ENCODE measurements around the gene KRTAP5-4.

Gene KRTAP5-4

GRCh38 chr11:1632053-1632714, 10.2 kb upstream of the KRTAP5-4 start:
- Histone ChIP-seq H3K27me3 (ENCODE audit: control insufficient read depth in 1 of 2, insufficient read depth in 2 of 2, low read length in 2 of 2) (peaks cover 23 to 33% of the 10 kb centered on the region in 2 donors), H3K9ac (ENCODE audit: low read length in 2 of 2) (no peak overlapping the region), H3K4me3 (ENCODE audit: low read length in 2 of 2) (no peak overlapping the region), H3K27ac (ENCODE audit: low read length) (no peak overlapping the region), H3K9me3 (ENCODE audit: control insufficient read depth in 2 of 2, low read length in 2 of 2) (no peaks in the 10 kb centered on the region), H3K36me3 (ENCODE audit: control insufficient read depth in 2 of 2, insufficient read depth in 2 of 2, low read length in 2 of 2) (no peaks in the 10 kb centered on the region), H3K4me1 (ENCODE audit: control insufficient read depth, insufficient read depth, low read length) (no peaks in the 10 kb centered on the region)

DNA sequence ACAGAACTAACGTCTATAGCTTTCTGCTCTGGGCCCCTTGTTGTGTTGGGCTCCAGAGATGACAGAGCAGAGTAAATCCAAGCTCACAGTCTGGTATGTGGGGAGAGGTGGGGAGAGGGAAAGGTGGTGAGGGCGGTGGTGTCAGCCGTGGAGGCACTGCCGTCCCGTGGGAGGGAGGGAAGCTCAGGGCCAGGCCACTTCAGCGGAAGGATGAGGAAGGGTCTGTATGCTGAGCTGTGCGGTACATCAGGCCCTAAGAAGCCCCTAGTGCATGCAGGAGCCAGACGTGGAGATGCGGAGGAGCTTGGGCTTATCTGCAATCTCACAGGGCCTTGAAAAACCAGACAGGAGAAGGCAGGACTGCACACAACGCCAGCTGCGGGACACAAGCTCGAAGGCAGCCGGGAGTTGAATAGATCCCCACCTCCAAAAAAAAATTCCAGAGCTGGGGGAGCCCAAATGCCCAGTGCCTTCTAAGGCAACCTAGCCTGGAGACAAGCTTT, 9.2 kb upstream of the KRTAP5-4 start:
- Histone ChIP-seq H3K36me3 (ENCODE audit: control insufficient read depth in 2 of 2, insufficient read depth in 2 of 2, low read length in 2 of 2) (no peaks in the 10 kb centered on the region), H3K9me3 (ENCODE audit: control insufficient read depth in 2 of 2, low read length in 2 of 2) (no peaks in the 10 kb centered on the region), H3K27me3 (ENCODE audit: control insufficient read depth in 1 of 2, insufficient read depth in 2 of 2, low read length in 2 of 2) (peaks cover 20 to 33% of the 10 kb centered on the region in 2 donors), H3K9ac (ENCODE audit: low read length in 2 of 2) (no peak overlapping the region), H3K4me1 (ENCODE audit: control insufficient read depth, insufficient read depth, low read length) (no peaks in the 10 kb centered on the region), H3K4me3 (ENCODE audit: low read length in 2 of 2) (no peak overlapping the region), H3K27ac (ENCODE audit: low read length) (no peak overlapping the region)

DNA sequence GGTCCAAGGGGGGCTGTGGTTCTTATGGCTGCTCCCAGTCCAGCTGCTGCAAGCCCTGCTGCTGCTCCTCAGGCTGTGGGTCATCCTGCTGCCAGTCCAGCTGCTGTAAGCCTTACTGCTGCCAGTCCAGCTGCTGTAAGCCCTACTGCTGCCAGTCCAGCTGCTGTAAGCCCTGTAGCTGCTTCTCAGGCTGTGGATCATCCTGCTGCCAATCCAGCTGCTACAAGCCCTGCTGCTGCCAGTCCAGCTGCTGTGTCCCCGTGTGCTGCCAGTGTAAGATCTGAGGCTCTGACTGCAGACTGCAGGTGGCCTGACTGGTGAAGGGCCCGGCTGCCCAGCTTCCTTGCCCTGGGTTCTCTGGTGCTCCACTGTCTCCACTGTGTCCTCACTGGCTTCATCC, 8.3 kb upstream of the KRTAP5-4 start:
- H3K36me3 ChIP-seq (ENCODE audit: control insufficient read depth in 2 of 2, insufficient read depth in 2 of 2, low read length in 2 of 2), result no peaks in the 10 kb centered on the region
- H3K9me3 ChIP-seq (ENCODE audit: control insufficient read depth in 2 of 2, low read length in 2 of 2), result no peaks in the 10 kb centered on the region
- H3K4me1 ChIP-seq (ENCODE audit: control insufficient read depth, insufficient read depth, low read length), result no peaks in the 10 kb centered on the region
- H3K9ac ChIP-seq (ENCODE audit: low read length in 2 of 2), result no peak overlapping the region
- H3K27me3 ChIP-seq (ENCODE audit: control insufficient read depth in 1 of 2, insufficient read depth in 2 of 2, low read length in 2 of 2), result peaks cover 20 to 33% of the 10 kb centered on the region in 2 donors
- H3K4me3 ChIP-seq (ENCODE audit: low read length in 2 of 2), result no peak overlapping the region
- no peak overlapping the region for H3K27ac ChIP-seq (ENCODE audit: low read length)

DNA sequence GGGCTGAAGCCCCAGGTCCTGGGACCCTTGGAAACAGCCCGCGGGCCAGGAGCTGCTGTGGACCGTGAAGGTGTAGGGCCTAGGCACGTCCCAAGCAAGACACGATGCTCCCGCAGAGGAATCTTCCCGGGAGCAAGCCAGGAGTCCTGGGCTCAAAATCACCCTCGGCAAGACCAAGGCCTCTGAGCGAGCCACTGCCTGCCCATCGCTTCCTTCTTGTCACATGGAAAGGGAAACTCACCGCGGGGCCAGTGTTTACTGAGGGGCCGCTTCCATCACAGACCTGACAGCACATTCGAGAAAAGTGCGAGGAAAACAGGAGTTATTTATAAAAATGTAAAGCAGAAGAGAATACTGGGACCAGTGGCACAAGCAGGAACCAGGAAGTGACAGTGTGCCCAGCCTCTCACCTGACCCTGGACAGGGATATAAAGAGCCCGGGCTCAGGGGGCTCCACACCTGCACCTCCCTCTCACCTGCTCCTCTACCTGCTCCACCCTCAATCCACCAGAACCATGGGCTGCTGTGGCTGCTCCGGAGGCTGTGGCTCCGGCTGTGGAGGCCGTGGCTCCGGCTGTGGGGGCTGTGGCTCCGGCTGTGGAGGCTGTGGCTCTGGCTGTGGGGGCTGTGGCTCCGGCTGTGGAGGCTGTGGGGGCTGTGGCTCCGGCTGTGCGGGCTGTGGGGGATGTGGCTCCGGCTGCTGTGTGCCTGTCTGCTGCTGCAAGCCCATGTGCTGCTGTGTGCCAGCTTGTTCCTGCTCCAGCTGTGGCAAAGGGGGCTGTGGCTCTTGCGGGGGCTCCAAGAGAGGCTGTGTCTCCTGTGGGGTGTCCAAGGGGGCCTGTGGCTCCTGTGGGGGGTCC, 7.6 kb upstream of the KRTAP5-4 start, which contains the start of gene KRTAP5-5:
TSS of gene KRTAP5-5 (plus strand) at position 450 of the 860 bp plus-strand sequence. CDS start at position 516, 66 bp downstream.
- H3K36me3 ChIP-seq (ENCODE audit: control insufficient read depth in 2 of 2, insufficient read depth in 2 of 2, low read length in 2 of 2), result no peaks in the 10 kb centered on the region
- no peak within 1 kb of the TSS for H3K9ac ChIP-seq (ENCODE audit: low read length in 2 of 2)
- H3K9me3 ChIP-seq (ENCODE audit: control insufficient read depth in 2 of 2, low read length in 2 of 2), result no peaks in the 10 kb centered on the region
- peaks cover 20 to 33% of the 10 kb centered on the region in 2 donors for H3K27me3 ChIP-seq (ENCODE audit: control insufficient read depth in 1 of 2, insufficient read depth in 2 of 2, low read length in 2 of 2)
- H3K4me1 ChIP-seq (ENCODE audit: control insufficient read depth, insufficient read depth, low read length), result no peaks in the 10 kb centered on the region
- H3K4me3 ChIP-seq (ENCODE audit: low read length in 2 of 2), result no peak within 1 kb of the TSS
- no peak within 1 kb of the TSS for H3K27ac ChIP-seq (ENCODE audit: low read length)

DNA sequence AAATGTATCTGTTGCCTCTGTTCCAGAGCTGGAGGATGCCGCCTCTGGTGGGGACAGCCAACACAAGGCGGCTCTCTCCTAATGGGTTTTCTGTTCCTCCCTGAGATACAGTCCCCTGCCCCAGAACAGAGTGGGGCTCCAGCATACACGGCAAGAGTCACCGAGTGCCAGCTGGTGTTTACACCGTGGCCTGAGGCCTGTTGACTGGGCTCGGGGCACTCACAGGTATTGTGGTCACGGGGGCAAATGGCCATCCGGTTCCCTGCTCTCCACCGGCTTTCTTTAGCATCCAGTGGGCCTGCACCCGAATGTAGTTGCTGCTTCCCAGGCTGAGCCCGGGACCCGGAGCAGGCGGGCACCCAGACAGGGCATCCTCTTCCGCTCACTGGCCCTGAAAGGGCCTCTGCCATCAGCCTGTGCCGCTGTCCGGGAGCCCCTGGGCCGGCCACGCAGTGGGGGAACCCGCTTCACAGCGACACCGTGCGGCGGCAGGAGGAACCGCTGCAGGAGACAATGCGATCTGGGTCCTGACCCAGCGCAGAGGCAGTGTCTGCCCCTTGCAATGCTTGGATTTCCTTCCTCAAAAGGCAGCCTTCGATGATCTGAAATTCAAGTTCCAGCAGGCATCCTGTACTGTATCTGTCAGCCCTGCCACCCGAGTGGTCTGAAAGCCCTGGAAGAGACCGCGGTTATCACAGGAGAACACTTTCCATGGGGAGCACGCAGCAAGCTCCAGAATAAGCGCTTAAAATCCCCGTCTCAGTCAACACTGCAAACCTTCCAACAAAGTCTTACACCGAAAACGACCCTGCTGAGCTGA, 6.8 kb upstream of the KRTAP5-4 start:
- no peak overlapping the region for H3K27ac ChIP-seq (ENCODE audit: low read length)
- no peaks in the 10 kb centered on the region for H3K4me1 ChIP-seq (ENCODE audit: control insufficient read depth, insufficient read depth, low read length)
- no peak overlapping the region for H3K9ac ChIP-seq (ENCODE audit: low read length in 2 of 2)
- H3K9me3 ChIP-seq (ENCODE audit: control insufficient read depth in 2 of 2, low read length in 2 of 2), result no peaks in the 10 kb centered on the region
- H3K4me3 ChIP-seq (ENCODE audit: low read length in 2 of 2), result no peak overlapping the region
- H3K36me3 ChIP-seq (ENCODE audit: control insufficient read depth in 2 of 2, insufficient read depth in 2 of 2, low read length in 2 of 2), result no peaks in the 10 kb centered on the region
- H3K27me3 ChIP-seq (ENCODE audit: control insufficient read depth in 1 of 2, insufficient read depth in 2 of 2, low read length in 2 of 2), result peaks cover 20 to 28% of the 10 kb centered on the region in 2 donors

DNA sequence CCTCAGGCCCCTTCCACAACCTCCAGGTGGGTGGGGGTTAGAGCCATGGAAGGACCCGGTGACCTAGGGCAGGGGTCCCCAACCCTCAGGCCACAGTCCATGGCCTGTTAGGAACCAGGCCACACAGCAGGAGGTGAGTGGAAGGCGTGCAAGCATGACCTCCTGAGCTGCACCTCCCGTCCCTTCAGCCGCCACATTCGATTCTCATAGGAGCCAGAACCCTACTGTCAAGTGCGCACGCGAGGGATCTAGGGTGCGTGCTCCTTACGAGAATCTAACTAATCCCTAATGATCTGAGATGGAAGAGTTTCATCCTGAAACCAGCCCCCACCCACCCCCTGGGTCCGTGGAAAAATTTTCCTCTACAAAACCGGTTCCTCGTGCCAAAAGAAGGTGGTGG, 3.6 kb upstream of the KRTAP5-4 start:
- no peak overlapping the region for H3K9ac ChIP-seq (ENCODE audit: low read length in 2 of 2)
- H3K27me3 ChIP-seq (ENCODE audit: control insufficient read depth in 1 of 2, insufficient read depth in 2 of 2, low read length in 2 of 2), result peaks cover 12 to 15% of the 10 kb centered on the region in 2 donors
- H3K4me1 ChIP-seq (ENCODE audit: control insufficient read depth, insufficient read depth, low read length), result no peaks in the 10 kb centered on the region
- no peaks in the 10 kb centered on the region for H3K9me3 ChIP-seq (ENCODE audit: control insufficient read depth in 2 of 2, low read length in 2 of 2)
- no peak overlapping the region for H3K4me3 ChIP-seq (ENCODE audit: low read length in 2 of 2)
- no peak overlapping the region for H3K27ac ChIP-seq (ENCODE audit: low read length)
- H3K36me3 ChIP-seq (ENCODE audit: control insufficient read depth in 2 of 2, insufficient read depth in 2 of 2, low read length in 2 of 2), result no peaks in the 10 kb centered on the region

GRCh38 chr11:1624621-1625020, 2.7 kb upstream of the KRTAP5-4 start:
- H3K27me3 ChIP-seq (ENCODE audit: control insufficient read depth in 1 of 2, insufficient read depth in 2 of 2, low read length in 2 of 2), result peaks cover 11 to 12% of the 10 kb centered on the region in 2 donors
- no peaks in the 10 kb centered on the region for H3K9me3 ChIP-seq (ENCODE audit: control insufficient read depth in 2 of 2, low read length in 2 of 2)
- no peaks in the 10 kb centered on the region for H3K36me3 ChIP-seq (ENCODE audit: control insufficient read depth in 2 of 2, insufficient read depth in 2 of 2, low read length in 2 of 2)

DNA sequence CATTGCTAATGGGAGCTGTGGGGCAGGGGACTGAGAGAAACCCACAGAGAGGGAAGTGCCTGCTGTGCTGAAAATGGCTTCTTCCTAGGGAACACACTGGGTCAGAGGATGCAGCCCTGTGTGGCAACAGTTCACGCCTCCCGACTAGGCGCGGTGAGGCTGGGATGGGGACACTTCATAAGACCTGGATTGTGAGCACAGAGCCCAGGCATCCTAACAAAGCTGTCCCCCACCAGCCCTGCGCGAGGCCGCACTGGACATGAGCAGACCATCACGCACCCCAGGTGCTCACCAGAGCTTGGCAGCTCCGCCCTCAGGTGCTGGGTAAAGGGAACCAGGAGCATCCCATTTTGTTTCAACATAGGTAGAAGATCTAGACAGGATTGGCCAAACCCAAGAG, 1.8 kb upstream of the KRTAP5-4 start:
- H3K9ac ChIP-seq (ENCODE audit: low read length in 2 of 2), result no peak overlapping the region
- H3K27me3 ChIP-seq (ENCODE audit: control insufficient read depth in 1 of 2, insufficient read depth in 2 of 2, low read length in 2 of 2), result peaks cover 4 to 9% of the 10 kb centered on the region in 2 donors
- H3K4me3 ChIP-seq (ENCODE audit: low read length in 2 of 2), result no peak overlapping the region
- no peaks in the 10 kb centered on the region for H3K9me3 ChIP-seq (ENCODE audit: control insufficient read depth in 2 of 2, low read length in 2 of 2)
- H3K27ac ChIP-seq (ENCODE audit: low read length), result no peak overlapping the region
- H3K4me1 ChIP-seq (ENCODE audit: control insufficient read depth, insufficient read depth, low read length), result no peaks in the 10 kb centered on the region
- H3K36me3 ChIP-seq (ENCODE audit: control insufficient read depth in 2 of 2, insufficient read depth in 2 of 2, low read length in 2 of 2), result no peaks in the 10 kb centered on the region

More at GRCh38 chr11:1624621-1625020, 2.7 kb upstream of the KRTAP5-4 start:
- Histone ChIP-seq H3K4me1 (ENCODE audit: control insufficient read depth, insufficient read depth, low read length) (no peaks in the 10 kb centered on the region), H3K27ac (ENCODE audit: low read length) (no peak overlapping the region), H3K4me3 (ENCODE audit: low read length in 2 of 2) (no peak overlapping the region), H3K9ac (ENCODE audit: low read length in 2 of 2) (no peak overlapping the region)

GRCh38 chr11:1619449-1619848, 2.5 kb downstream of the KRTAP5-4 start:
- H3K27me3 ChIP-seq (ENCODE audit: control insufficient read depth in 1 of 2, insufficient read depth in 2 of 2, low read length in 2 of 2), result peaks cover 7 to 15% of the 10 kb centered on the region in 2 donors
- no peaks in the 10 kb centered on the region for H3K4me1 ChIP-seq (ENCODE audit: control insufficient read depth, insufficient read depth, low read length)
- H3K4me3 ChIP-seq (ENCODE audit: low read length in 2 of 2), result no peak overlapping the region
- no peak overlapping the region for H3K27ac ChIP-seq (ENCODE audit: low read length)
- H3K36me3 ChIP-seq (ENCODE audit: control insufficient read depth in 2 of 2, insufficient read depth in 2 of 2, low read length in 2 of 2), result no peaks in the 10 kb centered on the region
- H3K9ac ChIP-seq (ENCODE audit: low read length in 2 of 2), result no peak overlapping the region
- H3K9me3 ChIP-seq (ENCODE audit: control insufficient read depth in 2 of 2, low read length in 2 of 2), result no peaks in the 10 kb centered on the region

GRCh38 chr11:1618231-1618630, 3.7 kb downstream of the KRTAP5-4 start:
- H3K27me3 ChIP-seq (ENCODE audit: control insufficient read depth in 1 of 2, insufficient read depth in 2 of 2, low read length in 2 of 2), result peaks cover 7 to 15% of the 10 kb centered on the region in 2 donors
- no peak overlapping the region for H3K27ac ChIP-seq (ENCODE audit: low read length)
- H3K9ac ChIP-seq (ENCODE audit: low read length in 2 of 2), result no peak overlapping the region
- H3K4me1 ChIP-seq (ENCODE audit: control insufficient read depth, insufficient read depth, low read length), result no peaks in the 10 kb centered on the region
- no peaks in the 10 kb centered on the region for H3K9me3 ChIP-seq (ENCODE audit: control insufficient read depth in 2 of 2, low read length in 2 of 2)
- no peak overlapping the region for H3K4me3 ChIP-seq (ENCODE audit: low read length in 2 of 2)
- no peaks in the 10 kb centered on the region for H3K36me3 ChIP-seq (ENCODE audit: control insufficient read depth in 2 of 2, insufficient read depth in 2 of 2, low read length in 2 of 2)
